IMR-90 (cell line): ENCODE results near the gene KDM3A. TPM values are rescaled to one million over a fixed set of nuclear protein-coding genes. Genes with fewer than 3 reads are reported as not detected.

ENCODE experiments used
- ATAC-seq: fragments of 200-7000 bp; cut with Tn5 transposase; 2 replicates; pipeline ENCODE4 v1.9.1; 2020; ENCODE audit warnings: low read depth, mild to moderate bottlenecking, moderate library complexity
- Bru-seq: library from RNA; stranded (reverse); fragments of 400-500 nt; gene quantifications from one replicate; lab custom pipeline; 2021; lab: Mats Ljungman, UMichigan
- BruChase-seq, 2 experiments: library from RNA; stranded (reverse); fragments of 400-500 nt; gene quantifications; one replicate each; lab custom pipeline; 2021; lab: Mats Ljungman, UMichigan
- BruUV-seq: library from RNA; stranded (reverse); fragments of 400-500 nt; replicated peaks from 2 replicates; lab custom pipeline; 2021; lab: Mats Ljungman, UMichigan
- CTCF ChIA-PET: fragments of 300-600 bp; formaldehyde crosslinking; extraction: SDS; loops from one replicate; lab custom pipeline; 2021; ENCODE audit warnings: antibody characterized with exemption; lab: Yijun Ruan, JAX
- POLR2A ChIA-PET: fragments of 300-600 bp; sonication (Branson Sonifier 250); formaldehyde crosslinking; loops from one replicate; lab custom pipeline; 2022; ENCODE audit warnings: antibody characterized with exemption; ENCODE audit not compliant: unreplicated experiment; lab: Charles Lee
- DNase-seq: peaks from one replicate; pipeline ENCODE4 v3.0.0; 2013
- H2AFZ ChIP-seq: replicated peaks from 2 replicates; pipeline ENCODE3; 2013; ENCODE audit warnings: low read length, mild to moderate bottlenecking; ENCODE audit not compliant: poor library complexity
- H2AK5ac ChIP-seq: 2 replicates; pipeline ENCODE4 v1.6.1; 2013; ENCODE audit warnings: low read depth, low read length, inconsistent platforms
- H2AK9ac ChIP-seq: replicated peaks from 2 replicates; pipeline ENCODE3; 2013; ENCODE audit warnings: mild to moderate bottlenecking, low read depth, low read length, moderate library complexity; ENCODE audit not compliant: poor library complexity
- H2BK120ac ChIP-seq: 2 replicates; pipeline ENCODE4 v1.6.1; 2013; ENCODE audit warnings: low read depth, low read length, inconsistent platforms
- H2BK15ac ChIP-seq: 3 replicates; pipeline ENCODE4 v1.6.1; 2013; ENCODE audit warnings: low read depth, low read length, inconsistent platforms
- H2BK20ac ChIP-seq: 2 replicates; pipeline ENCODE4 v1.6.1; 2013; ENCODE audit warnings: low read depth, mild to moderate bottlenecking, inconsistent platforms, low read length, moderate library complexity
- H2BK5ac ChIP-seq: 2 replicates; pipeline ENCODE4 v1.6.1; 2013; ENCODE audit warnings: mild to moderate bottlenecking, low read depth, low read length, inconsistent platforms; ENCODE audit not compliant: poor library complexity, severe bottlenecking
- H3K14ac ChIP-seq: replicated peaks from 2 replicates; pipeline ENCODE4 v1.6.1; 2013; ENCODE audit warnings: low read depth, low read length, inconsistent platforms
- H3K18ac ChIP-seq: 2 replicates; pipeline ENCODE4 v1.6.1; 2013; ENCODE audit warnings: low read depth, low read length, control low read depth
- H3K23ac ChIP-seq: 2 replicates; pipeline ENCODE4 v1.6.1; 2013; ENCODE audit warnings: low read depth, low read length, inconsistent platforms
- H3K27ac ChIP-seq: 2 replicates; pipeline ENCODE4 v1.5.1; 2013; ENCODE audit warnings: mild to moderate bottlenecking, control low read depth, low read length; ENCODE audit not compliant: insufficient read depth
- H3K27me3 ChIP-seq: 2 replicates; pipeline ENCODE4 v1.6.1; 2013; ENCODE audit warnings: low read length; ENCODE audit not compliant: control insufficient read depth, insufficient read depth
- H3K36me3 ChIP-seq: 2 replicates; pipeline ENCODE4 v1.6.1; 2013; ENCODE audit warnings: low read length, mixed read lengths; ENCODE audit not compliant: control insufficient read depth, insufficient read depth
- H3K4ac ChIP-seq: 2 replicates; pipeline ENCODE4 v1.6.1; 2013; ENCODE audit warnings: low read depth, low read length, inconsistent platforms
- H3K4me1 ChIP-seq: 2 replicates; pipeline ENCODE4 v1.6.1; 2013; ENCODE audit warnings: low read length, mixed read lengths; ENCODE audit not compliant: control insufficient read depth, insufficient read depth
- H3K4me2 ChIP-seq: 2 replicates; pipeline ENCODE4 v1.6.1; 2013; ENCODE audit warnings: low read depth, mild to moderate bottlenecking, control low read depth, low read length, moderate library complexity
- H3K4me3 ChIP-seq: 2 replicates; pipeline ENCODE4 v1.5.1; 2013; ENCODE audit warnings: low read depth, mild to moderate bottlenecking, control low read depth, low read length, moderate library complexity; ENCODE audit not compliant: insufficient read depth
- H3K56ac ChIP-seq: 2 replicates; pipeline ENCODE4 v1.6.1; 2013; ENCODE audit warnings: low read length, inconsistent platforms; ENCODE audit not compliant: insufficient read depth; ENCODE audit errors: extremely low read depth
- H3K79me1 ChIP-seq, 2 experiments: 2 replicates each; pipeline ENCODE4 v1.6.1; 2013; ENCODE audit warnings: low read length in 2 of 2, inconsistent platforms in 1 of 2, low read depth in 1 of 2
- H3K9ac ChIP-seq: 2 replicates; pipeline ENCODE4 v1.6.1; 2013; ENCODE audit warnings: low read depth, low read length, control low read depth
- H3K9me1 ChIP-seq: 2 replicates; pipeline ENCODE4 v1.6.1; 2013; ENCODE audit warnings: low read length, inconsistent platforms; ENCODE audit not compliant: insufficient read depth
- H3K9me3 ChIP-seq: 2 replicates; pipeline ENCODE4 v1.6.1; 2013; ENCODE audit warnings: low read length; ENCODE audit not compliant: control insufficient read depth, insufficient read depth
- H4K20me1 ChIP-seq: 2 replicates; pipeline ENCODE4 v1.6.1; 2013; ENCODE audit warnings: low read length, inconsistent platforms; ENCODE audit not compliant: insufficient read depth
- H4K5ac ChIP-seq: 2 replicates; pipeline ENCODE4 v1.6.1; 2013; ENCODE audit warnings: mild to moderate bottlenecking, low read depth, low read length, control low read depth
- H4K8ac ChIP-seq, 2 experiments: 2 replicates each; pipeline ENCODE4 v1.6.1; 2013; ENCODE audit warnings: low read depth in 2 of 2, low read length in 2 of 2, control low read depth in 1 of 2, inconsistent platforms in 1 of 2
- H4K91ac ChIP-seq: 2 replicates; pipeline ENCODE4 v1.6.1; 2013; ENCODE audit warnings: low read depth, low read length, inconsistent platforms; ENCODE audit not compliant: insufficient read depth
- BHLHE40 ChIP-seq: fragments of 150-350 bp; IDR thresholded peaks from 2 replicates; pipeline ENCODE4 v1.6.1; 2016; ENCODE audit warnings: mild to moderate bottlenecking, low read depth, low read length
- CEBPB ChIP-seq: IDR thresholded peaks from 2 replicates; pipeline ENCODE4 v1.6.1; 2012; ENCODE audit warnings: low read depth, low read length, improper control_type of control experiment
- FOS ChIP-seq: fragments of 150-350 bp; IDR thresholded peaks from 2 replicates; pipeline ENCODE4 v1.6.1; 2016; ENCODE audit warnings: low read depth, low read length
- MXI1 ChIP-seq: IDR thresholded peaks from 2 replicates; pipeline ENCODE4 v1.6.1; 2012; ENCODE audit warnings: low read depth, mild to moderate bottlenecking, low read length, moderate library complexity, borderline replicate concordance
- POLR2A ChIP-seq: IDR thresholded peaks from 2 replicates; pipeline ENCODE4 v1.6.1; 2012; ENCODE audit warnings: mild to moderate bottlenecking, low read depth, low read length
- RAD21 ChIP-seq: IDR thresholded peaks from 2 replicates; pipeline ENCODE4 v1.6.1; 2012; ENCODE audit warnings: low read length, improper control_type of control experiment
- SMC3 ChIP-seq: fragments of 150-350 bp; IDR thresholded peaks from 2 replicates; pipeline ENCODE4 v1.6.1; 2016; ENCODE audit warnings: low read depth, mild to moderate bottlenecking, antibody characterized with exemption, low read length, moderate library complexity
- WGBS, 2 experiments: methylation state at CpG; one replicate each; pipeline versions ENCODE4 v1.1.5 to v1.1.7; 2013; ENCODE audit warnings: missing lambda C conversion rate in 2 of 2; ENCODE audit not compliant: insufficient read length in 1 of 2; ENCODE audit errors: extremely low coverage in 2 of 2; 5-methylcytosine and 5-hydroxymethylcytosine counted together
- dilution Hi-C: fragments of 300-500 bp; cut with HindIII; formaldehyde crosslinking; loops from one replicate; pipeline ENCODE4 v1.14.3; 2018; ENCODE audit warnings: low sequenced_read_pairs; ENCODE audit not compliant: unreplicated experiment
- in situ Hi-C: fragments of 300-500 bp; cut with MboI; formaldehyde crosslinking; loops from 3 replicates; pipeline ENCODE4 v1.14.3; 2019; ENCODE audit warnings: low sequenced_read_pairs, inconsistent platforms, mixed read lengths
- intact Hi-C: fragments of 100-400 bp; cut with micrococcal nuclease; formaldehyde crosslinking; loops from 2 replicates; pipeline ENCODE4 v1.10.0; 2022
- long read RNA-seq: library from polyadenylated mRNA; unstranded; transcript quantifications from one replicate; pipeline ENCODE4 v2.0.0, GENCODE V29; 2021; ENCODE audit not compliant: unreplicated experiment
- polyA plus RNA-seq, 3 experiments: library from polyadenylated mRNA; depleted of rRNA; stranded (reverse); fragments of >200 nt; gene quantifications; 2 replicates each; pipeline ENCODE4 v1.2.3, GENCODE V29; 2012; ENCODE audit warnings: low replicate concordance in 1 of 3
- total RNA-seq: library from RNA; depleted of rRNA; stranded (reverse); fragments of >200 nt; gene quantifications from 2 replicates; pipeline ENCODE4 v1.2.3, GENCODE V29; 2012; rRNA removed
- TF ChIP-seq, protein P1 (sequence below): fragments of 150-350 bp; IDR thresholded peaks from 2 replicates; pipeline ENCODE4 v1.6.1; 2017; ENCODE audit warnings: mild to moderate bottlenecking, antibody characterized with exemption, low read length, low read depth

KDM3A gene, protein sequence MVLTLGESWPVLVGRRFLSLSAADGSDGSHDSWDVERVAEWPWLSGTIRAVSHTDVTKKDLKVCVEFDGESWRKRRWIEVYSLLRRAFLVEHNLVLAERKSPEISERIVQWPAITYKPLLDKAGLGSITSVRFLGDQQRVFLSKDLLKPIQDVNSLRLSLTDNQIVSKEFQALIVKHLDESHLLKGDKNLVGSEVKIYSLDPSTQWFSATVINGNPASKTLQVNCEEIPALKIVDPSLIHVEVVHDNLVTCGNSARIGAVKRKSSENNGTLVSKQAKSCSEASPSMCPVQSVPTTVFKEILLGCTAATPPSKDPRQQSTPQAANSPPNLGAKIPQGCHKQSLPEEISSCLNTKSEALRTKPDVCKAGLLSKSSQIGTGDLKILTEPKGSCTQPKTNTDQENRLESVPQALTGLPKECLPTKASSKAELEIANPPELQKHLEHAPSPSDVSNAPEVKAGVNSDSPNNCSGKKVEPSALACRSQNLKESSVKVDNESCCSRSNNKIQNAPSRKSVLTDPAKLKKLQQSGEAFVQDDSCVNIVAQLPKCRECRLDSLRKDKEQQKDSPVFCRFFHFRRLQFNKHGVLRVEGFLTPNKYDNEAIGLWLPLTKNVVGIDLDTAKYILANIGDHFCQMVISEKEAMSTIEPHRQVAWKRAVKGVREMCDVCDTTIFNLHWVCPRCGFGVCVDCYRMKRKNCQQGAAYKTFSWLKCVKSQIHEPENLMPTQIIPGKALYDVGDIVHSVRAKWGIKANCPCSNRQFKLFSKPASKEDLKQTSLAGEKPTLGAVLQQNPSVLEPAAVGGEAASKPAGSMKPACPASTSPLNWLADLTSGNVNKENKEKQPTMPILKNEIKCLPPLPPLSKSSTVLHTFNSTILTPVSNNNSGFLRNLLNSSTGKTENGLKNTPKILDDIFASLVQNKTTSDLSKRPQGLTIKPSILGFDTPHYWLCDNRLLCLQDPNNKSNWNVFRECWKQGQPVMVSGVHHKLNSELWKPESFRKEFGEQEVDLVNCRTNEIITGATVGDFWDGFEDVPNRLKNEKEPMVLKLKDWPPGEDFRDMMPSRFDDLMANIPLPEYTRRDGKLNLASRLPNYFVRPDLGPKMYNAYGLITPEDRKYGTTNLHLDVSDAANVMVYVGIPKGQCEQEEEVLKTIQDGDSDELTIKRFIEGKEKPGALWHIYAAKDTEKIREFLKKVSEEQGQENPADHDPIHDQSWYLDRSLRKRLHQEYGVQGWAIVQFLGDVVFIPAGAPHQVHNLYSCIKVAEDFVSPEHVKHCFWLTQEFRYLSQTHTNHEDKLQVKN (N-terminal part only)
- 33.3 and 35.8 TPM in 2 replicates for total RNA-seq
- polyA plus RNA-seq (2012; rRNA removed) = 21.3 and 24.8 TPM in 2 replicates
- polyA plus RNA-seq (2012; cell fraction: cytosol; rRNA removed) = 4.4 and 5.9 TPM in 2 replicates
- polyA plus RNA-seq (2012; cell fraction: nucleus; rRNA removed; ENCODE audit: low replicate concordance) = 17.0 and 133 TPM in 2 replicates
- Bru-seq, nascent RNA = percentile 94 among the genes with signal in this experiment
- BruChase-seq, experiment 1, labeled RNA remaining after a 6-hour chase = percentile 63 among the genes with signal in this experiment
- percentile 79 among the genes with signal in this experiment for BruChase-seq, experiment 2, labeled RNA remaining after a 2-hour chase
- long read RNA-seq, full-length matches to known transcripts = 4 of 16 reads
- long read RNA-seq, partial matches to known transcripts = 7 of 16 reads
- long read RNA-seq, other reads (novel, unspliced or antisense) = 5 of 16 reads

DNA sequence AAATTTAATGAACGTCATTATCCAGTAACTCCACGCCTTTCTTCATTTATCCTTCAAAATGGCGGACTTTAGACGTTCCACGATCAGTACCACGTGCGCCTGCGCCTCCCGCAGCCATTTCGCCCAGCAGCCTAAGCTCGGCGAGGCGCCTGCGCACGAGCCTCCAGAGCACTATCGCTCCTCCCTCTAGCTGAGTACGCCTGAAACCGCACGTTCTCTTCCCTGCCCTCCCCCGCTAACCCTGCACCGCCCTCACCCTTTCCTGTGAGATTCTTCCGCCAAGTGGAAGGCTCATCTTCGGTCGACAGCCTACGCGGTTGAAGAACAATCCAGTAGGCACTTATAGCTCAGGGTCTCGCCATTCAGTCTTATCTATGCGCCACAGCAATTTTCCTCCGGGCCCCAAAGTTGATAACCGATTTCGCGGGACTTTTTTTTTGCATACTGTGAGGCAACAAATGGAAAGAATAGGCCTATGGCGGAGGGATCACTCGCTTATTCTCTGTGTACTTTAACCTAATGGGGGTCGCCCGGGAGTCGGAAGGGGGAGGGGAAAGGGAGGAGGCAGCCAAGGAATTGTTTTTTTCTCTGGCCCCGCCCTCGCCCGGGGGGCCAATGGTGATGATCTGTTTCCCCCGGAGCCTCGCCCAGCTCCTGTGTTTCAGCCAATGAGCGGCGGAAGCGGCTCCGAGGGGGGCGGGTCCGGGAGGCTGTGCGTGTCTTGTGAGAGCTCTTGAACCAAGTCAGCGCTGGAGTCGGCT is at the start of gene KDM3A:
KDM3A (plus strand) TSS at position 741 of the 761 bp plus-strand sequence. CDS start 677 bp downstream, outside the sequence.
- H3K9ac ChIP-seq = peak within 1 kb of the TSS; percentile 85
- peak within 1 kb of the TSS; percentile 84 for H2AK9ac ChIP-seq
- peak within 1 kb of the TSS; percentile 92 for H4K5ac ChIP-seq
- H3K79me1 ChIP-seq = peaks cover 0 to 36% of the 10 kb centered on the region in 2 experiments; a peak in 2 of 4 replicates
- intact Hi-C loops (loop anchor here (1.0 to 5.0 kb wide), 4 partner anchors 36 to 246 kb away; partner anchors contain the start of genes CHMP3, IMMT and RNF103), dilution Hi-C loops (no loop called here), in situ Hi-C loops (no loop called here)
- POLR2A ChIA-PET = interaction anchor here (0.6 to 0.7 kb wide), 2 partner anchors 122 to 140 kb away, joined by 3 to 5 read pairs; no protein-coding TSS in a partner anchor
- peak within 1 kb of the TSS; percentile 98 for H3K14ac ChIP-seq
- peak within 1 kb of the TSS; percentile 68 to 95 for H4K8ac ChIP-seq
- peak within 1 kb of the TSS; percentile 75 for H2AK5ac ChIP-seq
- WGBS, 2 experiments = 0% methylated on average over 15 of the region's 51 CpGs; no CpG with 5 or more reads in 1 of the 2 experiments
- H3K9me1 ChIP-seq = no peaks in the 10 kb centered on the region; the same call in 1 of the 2 replicates
- CTCF ChIA-PET = interaction anchor here (0.6 kb wide), 1 partner anchor 9 kb away, joined by 3 read pairs; no protein-coding TSS in a partner anchor
- H2BK120ac ChIP-seq = peak within 1 kb of the TSS; percentile 99
- 0 out of 2 replicates have a peak, but pooled peaks cover 3% of the 10 kb centered on the region for H3K4me1 ChIP-seq
- no TSS peak for BruUV-seq
- H4K20me1 ChIP-seq = peaks cover 39% of the 10 kb centered on the region
- peak; percentile 87 for ATAC-seq
- H2BK20ac ChIP-seq = peak within 1 kb of the TSS; percentile 98
- H4K91ac ChIP-seq = peak within 1 kb of the TSS; percentile 93
- peak within 1 kb of the TSS; percentile 98 for H3K4ac ChIP-seq
- no peaks in the 10 kb centered on the region for H3K9me3 ChIP-seq
- H3K4me2 ChIP-seq = peak within 1 kb of the TSS; percentile 89
- peak within 1 kb of the TSS; percentile 97 for H3K4me3 ChIP-seq
- no peaks in the 10 kb centered on the region for H3K27me3 ChIP-seq
- peak within 1 kb of the TSS; percentile 93 for H3K18ac ChIP-seq
- H3K36me3 ChIP-seq = peaks cover 11% of the 10 kb centered on the region
- peak within 1 kb of the TSS; percentile 96 for H2AFZ ChIP-seq
- H3K27ac ChIP-seq = peak within 1 kb of the TSS; percentile 97
- H2BK5ac ChIP-seq = peak within 1 kb of the TSS; percentile 93
- DNase-seq = peak; percentile 99
- peak within 1 kb of the TSS; percentile 96 for H3K23ac ChIP-seq
- H3K56ac ChIP-seq = peak within 1 kb of the TSS; percentile 99
- H2BK15ac ChIP-seq = peak within 1 kb of the TSS; percentile 65; the same call in 1 of the 3 replicates
- TF ChIP-seq MXI1 = 0 out of 2 replicates have a peak, but pooled peaks have one; percentile 33
- TF ChIP-seq FOS = peak; percentile 53; the same call in 1 of the 2 replicates
- no peak for TF ChIP-seq SMC3
- TF ChIP-seq BHLHE40 = peak; percentile 1
- no peak for TF ChIP-seq RAD21
- no peak for TF ChIP-seq POLR2A
- peak; percentile 86 for TF ChIP-seq CEBPB
- TF ChIP-seq, protein P1, sequence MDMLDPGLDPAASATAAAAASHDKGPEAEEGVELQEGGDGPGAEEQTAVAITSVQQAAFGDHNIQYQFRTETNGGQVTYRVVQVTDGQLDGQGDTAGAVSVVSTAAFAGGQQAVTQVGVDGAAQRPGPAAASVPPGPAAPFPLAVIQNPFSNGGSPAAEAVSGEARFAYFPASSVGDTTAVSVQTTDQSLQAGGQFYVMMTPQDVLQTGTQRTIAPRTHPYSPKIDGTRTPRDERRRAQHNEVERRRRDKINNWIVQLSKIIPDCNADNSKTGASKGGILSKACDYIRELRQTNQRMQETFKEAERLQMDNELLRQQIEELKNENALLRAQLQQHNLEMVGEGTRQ = peak; percentile 90
